Gastrocnemius medialis (tissue), 4 donors: ENCODE data around the gene C10orf95.

Experiments
- POLR2A ChIP-seq, 2 donors: fragments of 450-650 bp; IDR thresholded peaks; one replicate each; pipeline ENCODE4 v1.6.1; 2017; ENCODE audit warnings: antibody characterized with exemption in 2 of 2, mild to moderate bottlenecking in 2 of 2, moderate library complexity in 2 of 2
- TF ChIP-seq, protein P1 (sequence below), 5 experiments: fragments of 450-650 bp in 3 of 5; fragments of 200-600 bp in 2 of 5; sonication (generic) in 2 of 5; IDR thresholded peaks in 4 of 5; conservative IDR thresholded peaks in 1 of 5; 1 replicate in 4 of 5; 2 replicates in 1 of 5; pipeline ENCODE4 v1.5.1; 2016 to 2019; ENCODE audit warnings: antibody characterized with exemption in 5 of 5, mild to moderate bottlenecking in 3 of 5, moderate library complexity in 3 of 5

DNA sequence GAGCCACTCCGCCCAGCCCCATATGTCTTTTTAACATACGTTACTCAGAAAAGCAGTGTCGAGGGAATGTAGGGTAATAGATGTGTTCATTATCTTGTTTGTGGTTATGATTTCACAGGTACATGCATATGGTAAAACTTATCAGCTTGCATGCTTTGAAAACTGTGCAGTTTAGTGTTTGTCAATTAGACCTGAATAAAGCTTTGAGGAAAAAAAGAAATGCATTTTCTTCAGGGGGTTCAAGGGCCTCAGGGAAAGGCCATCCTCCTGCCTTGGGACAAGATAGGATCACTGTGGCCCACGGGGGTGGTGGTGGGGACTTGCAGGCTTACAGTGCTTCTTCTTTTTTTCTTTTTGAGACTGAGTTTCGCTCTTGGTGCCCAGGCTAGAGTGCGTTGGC lies 16.0 kb upstream of the C10orf95 start:
- TF ChIP-seq, protein P1, sequence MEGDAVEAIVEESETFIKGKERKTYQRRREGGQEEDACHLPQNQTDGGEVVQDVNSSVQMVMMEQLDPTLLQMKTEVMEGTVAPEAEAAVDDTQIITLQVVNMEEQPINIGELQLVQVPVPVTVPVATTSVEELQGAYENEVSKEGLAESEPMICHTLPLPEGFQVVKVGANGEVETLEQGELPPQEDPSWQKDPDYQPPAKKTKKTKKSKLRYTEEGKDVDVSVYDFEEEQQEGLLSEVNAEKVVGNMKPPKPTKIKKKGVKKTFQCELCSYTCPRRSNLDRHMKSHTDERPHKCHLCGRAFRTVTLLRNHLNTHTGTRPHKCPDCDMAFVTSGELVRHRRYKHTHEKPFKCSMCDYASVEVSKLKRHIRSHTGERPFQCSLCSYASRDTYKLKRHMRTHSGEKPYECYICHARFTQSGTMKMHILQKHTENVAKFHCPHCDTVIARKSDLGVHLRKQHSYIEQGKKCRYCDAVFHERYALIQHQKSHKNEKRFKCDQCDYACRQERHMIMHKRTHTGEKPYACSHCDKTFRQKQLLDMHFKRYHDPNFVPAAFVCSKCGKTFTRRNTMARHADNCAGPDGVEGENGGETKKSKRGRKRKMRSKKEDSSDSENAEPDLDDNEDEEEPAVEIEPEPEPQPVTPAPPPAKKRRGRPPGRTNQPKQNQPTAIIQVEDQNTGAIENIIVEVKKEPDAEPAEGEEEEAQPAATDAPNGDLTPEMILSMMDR (IDR thresholded peaks at IDR 0.05 in 4 of 5, conservative IDR thresholded peaks at IDR 0.05 in 1 of 5), result no peak
- TF ChIP-seq POLR2A (IDR thresholded peaks at IDR 0.05), result no peak
